ENCODE results near the gene MAGI2.
A peak's percentile ranks its signal among the peaks of the same experiment; 100 is the strongest.

MAGI2 gene

GRCh38 chr7:79241288-79242060 is 212.0 kb downstream of the MAGI2 start:
- DNase-seq, result no peak

- DNase-seq, result no peak
Observed at GRCh38 chr7:79240413-79240812, 213.1 kb downstream of the MAGI2 start.

GRCh38 chr7:79236352-79237028 is 217.0 kb downstream of the MAGI2 start:
- DNase-seq, result no peak

- DNase-seq, result no peak
Observed at GRCh38 chr7:79227044-79227443, 226.4 kb downstream of the MAGI2 start.

- DNase-seq, result no peak
Observed at GRCh38 chr7:79221211-79221610, 232.3 kb downstream of the MAGI2 start.

- DNase-seq, result no peak
Observed at GRCh38 chr7:79217976-79218626, 235.4 kb downstream of the MAGI2 start.

GRCh38 chr7:79217468-79217867 is 236.0 kb downstream of the MAGI2 start:
- no peak for DNase-seq

GRCh38 chr7:79216236-79216635 is 237.2 kb downstream of the MAGI2 start:
- DNase-seq, result no peak

- DNase-seq, result no peak
Observed at GRCh38 chr7:79212334-79212733, 241.1 kb downstream of the MAGI2 start.

GRCh38 chr7:79211724-79212123 is 241.7 kb downstream of the MAGI2 start:
- DNase-seq, result no peak

- no peak for DNase-seq
Observed at GRCh38 chr7:79199961-79200360, 253.5 kb downstream of the MAGI2 start.

GRCh38 chr7:79199266-79199665 is 254.2 kb downstream of the MAGI2 start:
- DNase-seq, result no peak

GRCh38 chr7:79185605-79186004 is 267.9 kb downstream of the MAGI2 start:
- DNase-seq, result no peak

GRCh38 chr7:79182283-79182682 is 271.2 kb downstream of the MAGI2 start:
- no peak for DNase-seq

- no peak for DNase-seq
Observed at GRCh38 chr7:79180533-79180932, 272.9 kb downstream of the MAGI2 start.

- peak in 1 of 5 experiments; percentile 22 for DNase-seq
Observed at GRCh38 chr7:79176859-79177477, 276.5 kb downstream of the MAGI2 start.

- DNase-seq, result no peak
Observed at GRCh38 chr7:79175374-79175773, 278.1 kb downstream of the MAGI2 start.

- DNase-seq, result no peak
Observed at GRCh38 chr7:79165225-79165624, 288.2 kb downstream of the MAGI2 start.

GRCh38 chr7:79159040-79159664 is 294.3 kb downstream of the MAGI2 start:
- no peak for DNase-seq

GRCh38 chr7:79157281-79157680 is 296.2 kb downstream of the MAGI2 start:
- DNase-seq, result no peak

GRCh38 chr7:79149831-79150230 is 303.6 kb downstream of the MAGI2 start:
- DNase-seq, result no peak

- no peak for DNase-seq
Observed at GRCh38 chr7:79142706-79143105, 310.8 kb downstream of the MAGI2 start.

GRCh38 chr7:79141252-79141651 is 312.2 kb downstream of the MAGI2 start:
- DNase-seq, result no peak
